GM18517 (cell line): ENCODE measurements around the gene FTL.

Experiments
- ATAC-seq: cut with Tn5 transposase; IDR thresholded peaks from one replicate; pipeline ENCODE4 v1.9.1; 2021; ENCODE audit warnings: mild to moderate bottlenecking, moderate library complexity; ENCODE audit not compliant: unreplicated experiment

Gene FTL

DNA sequence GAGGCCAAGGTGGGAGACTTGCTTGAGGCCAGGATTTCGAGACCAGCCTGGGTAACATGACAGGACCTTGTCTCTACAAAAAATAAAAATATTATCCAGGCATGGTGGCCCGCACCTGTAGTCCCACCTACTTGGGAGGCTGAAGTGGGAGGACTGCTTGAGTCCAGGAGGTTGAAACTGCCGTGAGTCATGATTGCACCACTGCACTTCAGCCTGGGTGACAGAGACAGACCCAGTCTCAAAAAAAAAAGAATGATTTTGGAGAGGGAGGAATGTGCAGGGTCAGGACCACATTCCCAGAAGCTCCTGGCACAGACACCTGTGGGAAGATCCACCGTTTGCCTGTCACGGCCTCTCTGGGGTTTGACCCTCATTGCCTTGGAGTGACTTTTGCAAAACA, 19.7 kb upstream of the FTL start:
- no peak for ATAC-seq

DNA sequence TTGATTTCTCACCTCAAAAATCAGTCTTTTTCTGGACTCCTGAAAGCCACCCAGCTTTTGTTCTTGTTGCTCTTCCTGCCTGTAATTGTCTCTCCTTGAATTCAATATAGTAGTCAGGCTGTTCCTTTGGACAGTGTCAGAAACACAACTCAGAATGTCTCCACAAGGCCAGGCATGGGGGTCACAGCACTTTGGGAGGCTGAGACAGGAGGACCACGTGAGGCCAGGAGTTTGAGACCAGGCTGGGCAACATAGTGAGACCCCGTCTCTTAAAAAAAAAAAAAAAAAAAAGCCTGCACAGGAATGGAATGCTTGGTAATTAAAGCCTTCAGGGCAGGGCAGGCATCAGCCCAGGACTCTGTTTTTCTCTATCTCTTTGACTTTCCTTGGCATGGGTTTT, 19.3 kb upstream of the FTL start:
- ATAC-seq, result no peak

DNA sequence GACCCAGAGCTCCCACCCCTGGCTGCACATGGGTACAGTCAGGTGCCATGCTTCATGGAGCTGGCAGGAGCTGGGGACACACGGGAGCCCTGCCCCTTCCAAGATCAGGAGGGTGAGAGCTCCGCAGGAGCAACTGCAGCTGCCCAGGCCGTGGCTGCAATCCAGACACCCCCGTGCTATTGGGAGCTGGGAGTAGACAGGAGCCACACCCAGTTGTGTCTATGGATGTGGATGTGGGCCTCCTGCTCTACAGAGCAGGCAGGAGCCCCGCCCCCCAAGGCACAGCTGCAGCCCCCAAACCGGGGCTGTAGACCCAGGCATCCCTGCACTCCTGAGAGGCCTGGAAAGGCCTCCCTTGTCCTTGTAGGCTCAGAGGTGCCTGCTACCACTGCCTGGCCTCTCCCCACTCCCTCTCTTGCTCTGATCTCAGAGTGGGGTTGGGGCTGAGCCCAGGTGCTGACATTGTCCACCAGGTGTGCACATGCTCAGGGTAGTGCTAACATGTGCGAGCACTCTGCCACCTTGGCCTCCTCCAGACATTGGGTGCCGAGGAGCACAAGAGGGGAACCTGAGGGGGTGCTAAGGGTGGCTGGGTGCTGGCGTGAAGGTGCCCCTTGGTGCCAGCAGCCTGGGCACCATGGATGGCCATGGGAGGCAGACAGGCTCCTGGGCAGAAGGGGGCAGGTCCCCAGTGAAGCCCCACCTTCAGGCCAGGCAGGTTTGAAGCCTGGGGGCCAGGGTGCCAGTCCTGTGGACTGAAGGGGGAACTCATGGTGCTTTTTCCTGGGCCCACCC, 18.4 kb upstream of the FTL start:
- ATAC-seq, result no peak

DNA sequence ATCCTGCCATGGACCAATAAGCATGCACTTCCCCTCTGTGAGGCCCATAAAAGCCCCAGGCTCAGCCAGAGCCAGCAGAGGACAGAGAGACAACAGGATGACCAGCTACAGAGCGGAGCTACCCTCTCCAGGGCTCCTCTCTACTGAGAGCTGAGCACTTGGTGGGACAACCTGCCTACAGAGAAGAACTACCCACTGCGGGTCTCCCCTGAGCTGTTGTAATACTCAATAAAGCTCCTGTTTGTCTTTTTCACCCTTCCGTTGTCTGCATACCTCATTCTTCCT, 17.9 kb upstream of the FTL start:
- ATAC-seq, result no peak

DNA sequence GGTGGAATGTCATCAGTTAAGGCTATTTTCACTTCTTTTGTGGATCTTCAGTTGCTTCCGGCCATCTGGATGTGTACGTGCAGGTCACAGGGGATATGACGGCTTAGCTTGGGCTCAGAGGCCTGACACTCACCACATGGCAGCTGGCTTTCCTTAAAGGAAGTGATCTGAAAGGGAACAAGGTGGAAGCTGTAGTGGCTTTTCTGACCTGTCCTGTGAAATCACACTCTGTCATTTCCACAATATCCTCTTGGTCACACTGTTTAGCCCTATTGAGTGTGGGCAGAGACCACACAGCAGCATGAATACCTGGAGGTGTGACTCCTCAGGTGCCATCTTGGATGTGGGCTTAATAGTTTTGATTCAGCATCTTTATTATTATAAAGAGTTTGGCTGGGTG, 14.9 kb upstream of the FTL start:
- ATAC-seq, result no peak

DNA sequence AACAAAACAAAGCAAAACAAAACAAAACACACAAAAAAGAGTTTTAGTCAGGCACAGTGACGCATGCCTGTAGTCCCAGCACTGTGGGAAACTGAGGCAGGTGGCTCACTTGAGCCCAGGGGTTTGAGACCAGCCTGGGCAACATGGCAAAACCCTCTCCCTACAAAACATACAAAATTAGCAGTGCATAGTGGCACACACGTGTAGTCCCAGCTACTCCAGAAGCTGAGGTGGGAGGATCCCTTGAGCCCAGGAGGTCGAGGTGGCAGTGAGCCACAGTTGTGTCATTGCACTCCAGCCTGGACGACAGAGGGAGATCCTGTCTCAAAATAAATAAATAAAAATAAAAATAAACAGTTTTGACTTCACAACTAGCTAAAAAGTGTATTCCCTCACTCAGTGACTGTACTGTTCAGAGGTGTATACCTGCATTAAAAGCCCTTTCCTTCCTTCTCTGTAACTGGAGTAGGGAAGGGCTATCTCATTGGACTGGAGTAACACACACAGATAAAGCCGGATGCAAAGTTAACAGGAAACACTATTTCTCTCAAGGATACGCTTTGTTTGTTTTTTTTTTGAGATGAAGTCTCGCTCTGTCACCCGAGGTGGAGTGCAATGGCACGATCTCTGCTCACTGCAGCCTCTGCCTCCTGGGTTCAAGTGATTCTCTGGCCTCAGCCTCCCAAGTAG, 14.1 kb upstream of the FTL start:
- no peak for ATAC-seq

DNA sequence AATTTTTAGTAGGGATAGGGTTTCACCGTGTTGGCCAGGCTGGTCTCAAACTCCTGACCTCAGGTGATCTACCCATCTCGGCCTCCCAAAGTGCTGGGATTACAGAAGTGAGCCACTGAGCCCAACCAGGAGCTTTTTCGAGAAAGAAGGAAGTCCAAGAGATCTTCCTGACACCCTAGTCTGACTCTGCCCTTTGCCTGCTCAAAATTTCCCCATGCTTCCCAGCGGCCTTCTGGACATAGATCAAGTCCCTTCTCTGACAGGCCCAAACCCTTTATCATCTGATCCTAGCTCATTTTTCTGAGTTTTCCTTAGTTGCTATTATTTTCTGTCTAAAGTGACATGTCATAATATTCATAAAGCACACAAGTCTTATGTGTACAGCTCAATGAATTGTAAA, 12.0 kb upstream of the FTL start:
- ATAC-seq, result no peak

DNA sequence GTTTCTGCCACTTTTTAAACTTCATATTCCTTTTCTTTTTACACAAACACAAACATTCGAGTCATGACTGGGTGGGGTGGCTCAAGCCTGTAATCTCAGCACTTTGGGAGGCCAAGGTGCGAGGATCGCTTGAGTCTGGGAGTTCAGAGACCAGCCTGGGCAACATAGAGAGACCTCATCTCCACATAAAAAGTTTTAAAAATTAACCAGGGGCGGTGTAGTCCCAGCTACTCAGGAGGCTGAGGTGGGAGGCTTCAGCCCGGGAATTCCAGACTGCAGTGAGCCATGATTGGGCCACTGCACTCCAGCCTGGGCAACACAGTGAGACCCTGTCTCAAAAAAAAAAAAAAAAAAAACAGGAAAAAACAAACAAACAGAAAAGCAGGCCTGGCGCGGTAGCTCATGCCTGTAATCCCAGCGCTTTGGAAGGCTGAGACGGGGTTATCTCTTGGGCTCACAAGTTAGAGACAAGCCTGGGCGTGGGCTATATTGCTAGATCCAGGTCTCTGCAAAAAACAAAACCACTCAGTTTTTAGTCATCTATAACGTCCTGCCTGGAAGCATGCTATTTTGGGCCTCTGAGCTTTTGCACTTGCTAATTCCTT, 11.0 kb upstream of the FTL start:
- ATAC-seq, result no peak

DNA sequence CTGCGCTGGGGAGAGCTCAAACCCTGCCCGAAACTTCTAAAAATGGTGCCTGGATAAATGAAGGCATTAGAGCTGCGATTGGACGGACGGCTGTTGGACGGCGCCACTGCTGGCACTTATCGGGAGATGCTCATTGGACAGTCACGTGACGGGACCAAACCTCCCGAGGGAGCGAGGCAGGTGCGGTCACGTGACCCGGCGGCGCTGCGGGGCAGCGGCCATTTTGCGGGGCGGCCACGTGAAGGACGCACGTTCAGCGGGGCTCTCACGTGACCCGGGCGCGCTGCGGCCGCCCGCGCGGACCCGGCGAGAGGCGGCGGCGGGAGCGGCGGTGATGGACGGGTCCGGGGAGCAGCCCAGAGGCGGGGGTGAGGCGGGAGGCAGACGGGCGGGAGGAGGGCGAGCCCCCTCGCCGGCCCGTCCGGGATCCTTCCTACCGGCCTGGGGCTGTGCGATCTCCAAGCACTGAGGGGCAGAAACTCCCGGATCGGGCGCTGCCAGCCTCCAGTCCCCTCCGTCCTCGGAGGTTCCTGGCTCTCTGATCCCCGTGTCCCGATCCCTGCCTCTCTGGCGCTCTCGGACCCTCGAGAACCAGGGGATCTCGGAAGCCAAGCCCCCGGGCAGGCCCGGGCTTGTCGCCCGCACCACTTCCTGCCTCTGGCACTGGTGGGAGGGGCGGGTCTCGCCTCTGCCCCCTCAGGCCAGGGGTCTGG, 10.4 kb upstream of the FTL start, which contains the start of gene BAX:
Gene BAX, plus strand, starts transcription at position 281 of the 713 bp plus-strand sequence. Its CDS starts 54 bp downstream, at position 335.
- peak; percentile 79 for ATAC-seq

DNA sequence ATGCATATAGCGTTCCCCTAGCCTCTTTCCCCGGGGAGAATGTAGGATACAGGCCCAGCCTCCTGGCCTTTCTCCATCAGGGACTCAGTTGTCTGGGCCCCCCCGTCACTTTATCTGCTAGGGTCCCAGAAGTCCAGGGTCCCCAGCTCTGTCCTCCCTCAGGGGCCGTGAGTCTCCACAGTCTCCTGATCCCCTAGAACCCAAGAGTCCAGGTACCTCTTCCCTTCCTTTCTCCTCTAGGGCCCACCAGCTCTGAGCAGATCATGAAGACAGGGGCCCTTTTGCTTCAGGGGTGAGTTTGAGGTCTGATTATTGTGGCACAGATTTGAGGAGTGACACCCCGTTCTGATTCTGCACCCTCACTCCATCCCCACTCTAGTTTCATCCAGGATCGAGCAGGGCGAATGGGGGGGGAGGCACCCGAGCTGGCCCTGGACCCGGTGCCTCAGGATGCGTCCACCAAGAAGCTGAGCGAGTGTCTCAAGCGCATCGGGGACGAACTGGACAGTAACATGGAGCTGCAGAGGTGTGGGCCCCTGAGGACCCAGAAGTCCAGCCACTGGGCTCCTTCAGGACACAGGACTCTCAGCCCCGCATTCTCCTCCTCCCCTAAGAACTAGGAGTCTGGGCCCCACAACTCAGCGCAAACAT, 9.7 kb upstream of the FTL start:
- ATAC-seq, result no peak

DNA sequence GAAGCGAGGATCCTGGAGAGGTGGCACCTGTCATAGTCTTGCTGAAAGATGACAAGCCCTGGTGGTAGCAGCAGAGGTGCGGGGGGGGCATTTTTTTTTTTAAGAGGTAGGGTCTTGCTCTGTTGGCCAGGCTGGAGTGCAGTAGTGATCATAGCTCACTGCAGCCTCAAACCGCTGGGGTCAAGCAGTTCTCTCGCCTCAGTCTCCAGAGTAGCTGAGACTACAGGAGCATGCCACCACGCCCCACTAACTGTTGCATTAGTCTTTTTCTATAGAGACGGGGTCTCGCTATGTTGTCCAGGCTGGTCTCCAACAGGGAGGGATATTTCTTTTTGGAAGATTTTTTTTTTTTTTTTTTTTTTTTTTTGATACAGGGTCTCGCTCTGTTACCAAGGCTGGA, 7.1 kb upstream of the FTL start:
- no peak for ATAC-seq

DNA sequence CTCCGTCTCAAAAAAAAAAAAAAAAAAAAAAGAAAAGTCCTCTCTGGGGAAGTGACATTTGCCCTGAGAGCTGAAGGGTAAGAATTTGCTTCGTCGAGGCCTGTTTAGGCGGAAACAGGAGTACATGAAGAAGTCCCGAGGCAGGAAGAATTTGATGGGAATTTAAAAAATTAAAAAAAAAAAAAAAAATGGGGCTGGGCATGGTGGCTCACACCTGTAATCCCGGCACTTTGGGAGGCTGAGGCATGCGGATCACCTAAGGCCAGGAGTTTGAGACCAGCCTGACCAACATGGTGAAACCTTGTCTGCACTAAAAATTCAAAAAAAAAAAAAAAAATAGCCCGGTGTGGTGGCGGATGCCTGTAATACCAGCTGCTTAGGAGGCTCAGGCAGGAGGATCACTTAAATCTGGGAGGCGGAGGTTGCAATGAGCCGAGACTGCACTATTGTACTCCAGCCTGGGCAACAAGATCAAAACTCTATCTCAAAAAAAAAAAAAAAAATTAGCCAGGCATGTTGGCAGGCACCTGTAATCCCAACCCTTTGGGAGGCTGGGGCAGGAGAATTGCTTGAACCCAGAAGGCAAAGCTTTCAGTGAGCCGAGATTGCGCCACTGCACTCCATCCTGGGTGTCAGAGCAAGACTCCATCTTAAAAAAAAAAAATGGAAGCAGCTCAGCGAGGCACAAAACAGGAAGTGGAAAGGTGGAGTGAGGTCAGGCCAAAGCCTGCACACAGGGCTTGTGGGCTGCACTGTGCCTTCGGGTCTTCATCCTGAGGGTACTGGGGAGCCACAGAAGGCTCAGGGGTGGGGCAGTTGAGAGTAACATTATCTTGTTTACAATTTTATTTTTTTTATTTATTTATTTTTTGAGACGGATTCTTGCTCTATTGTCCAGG, 5.5 kb upstream of the FTL start:
- ATAC-seq, result no peak

DNA sequence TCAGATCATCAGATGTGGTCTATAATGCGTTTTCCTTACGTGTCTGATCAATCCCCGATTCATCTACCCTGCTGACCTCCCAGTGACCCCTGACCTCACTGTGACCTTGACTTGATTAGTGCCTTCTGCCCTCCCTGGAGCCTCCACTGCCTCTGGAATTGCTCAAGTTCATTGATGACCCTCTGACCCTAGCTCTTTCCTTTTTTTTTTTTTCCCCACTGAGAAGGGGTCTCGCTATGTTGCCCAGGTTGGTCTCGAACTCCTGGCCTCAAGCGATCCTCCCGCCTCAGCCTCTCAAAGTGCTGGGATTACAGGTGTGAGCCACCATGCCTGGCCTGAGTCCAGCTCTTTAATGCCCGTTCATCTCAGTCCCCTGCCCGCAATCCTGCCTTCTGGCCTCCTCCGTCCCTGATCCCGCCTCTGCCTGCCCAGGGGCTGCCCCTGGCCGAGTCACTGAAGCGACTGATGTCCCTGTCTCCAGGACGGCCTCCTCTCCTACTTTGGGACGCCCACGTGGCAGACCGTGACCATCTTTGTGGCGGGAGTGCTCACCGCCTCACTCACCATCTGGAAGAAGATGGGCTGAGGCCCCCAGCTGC, 4.0 kb upstream of the FTL start:
- no peak for ATAC-seq

DNA sequence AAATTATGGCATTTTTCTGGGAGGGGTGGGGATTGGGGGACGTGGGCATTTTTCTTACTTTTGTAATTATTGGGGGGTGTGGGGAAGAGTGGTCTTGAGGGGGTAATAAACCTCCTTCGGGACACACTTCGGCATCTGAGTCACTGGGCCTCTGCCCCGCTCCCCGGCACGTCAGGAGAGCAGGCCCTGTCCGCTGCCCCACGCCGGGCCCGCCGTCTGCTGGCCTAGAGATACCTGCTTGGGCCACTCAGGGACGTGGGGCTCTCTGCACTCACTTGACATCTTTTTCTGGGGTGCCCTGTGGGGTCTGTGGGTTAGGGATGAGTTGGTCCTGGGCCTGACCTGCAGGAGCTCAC, 3.5 kb upstream of the FTL start:
- no peak for ATAC-seq

DNA sequence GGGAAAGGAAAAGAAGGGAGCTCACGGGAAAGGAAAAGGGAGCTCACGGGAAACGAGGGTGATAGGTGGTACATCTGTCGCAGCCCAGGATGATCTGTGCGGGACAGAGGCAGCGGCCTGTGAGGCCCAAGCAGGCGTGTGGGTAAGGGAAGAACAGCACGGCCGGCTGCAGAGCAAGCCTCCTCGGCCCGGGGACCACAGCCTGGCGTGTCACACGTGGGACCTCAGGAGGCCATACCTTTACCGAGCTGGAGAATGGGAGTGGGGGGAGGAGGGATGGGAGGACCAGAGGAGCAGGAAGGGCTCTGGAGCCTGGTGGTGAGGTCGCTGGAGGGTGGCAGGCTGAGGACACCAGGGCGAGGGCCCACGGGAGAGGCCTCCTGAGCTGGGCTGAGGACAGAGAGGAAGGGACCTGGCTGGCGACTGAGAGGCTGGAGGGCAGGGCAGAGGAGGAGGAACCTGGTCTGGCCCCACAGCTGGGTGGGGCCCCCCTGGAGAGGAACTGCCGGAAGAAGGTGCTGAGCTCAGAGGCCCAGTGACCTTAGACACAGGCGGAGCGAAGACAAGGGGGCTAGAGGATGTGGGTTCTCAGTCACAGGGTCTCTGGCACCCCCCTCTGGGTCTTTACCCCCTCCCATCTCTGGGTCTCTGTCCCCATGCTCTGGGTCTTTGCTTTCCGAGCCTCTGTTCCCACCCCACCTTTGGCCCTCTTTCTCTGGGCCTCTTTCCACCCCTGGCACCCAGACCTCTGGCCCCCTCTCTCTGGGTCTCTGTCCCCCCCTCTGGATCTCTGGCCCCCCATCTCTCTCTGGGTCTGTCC, 2.9 kb upstream of the FTL start:
- ATAC-seq, result no peak

DNA sequence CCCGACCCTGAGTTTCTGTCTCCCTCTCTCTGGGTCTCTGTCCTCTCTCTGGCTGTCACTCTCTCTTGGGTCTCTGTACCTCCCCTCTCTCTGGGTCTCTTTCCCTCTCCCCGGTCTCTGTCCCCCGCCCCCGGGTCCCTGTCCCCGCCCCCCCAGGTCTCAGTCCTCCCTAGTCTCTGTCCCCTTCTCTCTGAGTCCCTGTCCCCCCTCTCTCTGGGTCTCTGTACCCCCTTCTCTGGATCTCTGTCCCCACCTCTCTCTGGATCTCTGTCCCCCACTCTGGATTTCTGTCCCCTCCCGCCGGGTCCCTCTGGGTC, 2.3 kb upstream of the FTL start:
- ATAC-seq, result no peak

DNA sequence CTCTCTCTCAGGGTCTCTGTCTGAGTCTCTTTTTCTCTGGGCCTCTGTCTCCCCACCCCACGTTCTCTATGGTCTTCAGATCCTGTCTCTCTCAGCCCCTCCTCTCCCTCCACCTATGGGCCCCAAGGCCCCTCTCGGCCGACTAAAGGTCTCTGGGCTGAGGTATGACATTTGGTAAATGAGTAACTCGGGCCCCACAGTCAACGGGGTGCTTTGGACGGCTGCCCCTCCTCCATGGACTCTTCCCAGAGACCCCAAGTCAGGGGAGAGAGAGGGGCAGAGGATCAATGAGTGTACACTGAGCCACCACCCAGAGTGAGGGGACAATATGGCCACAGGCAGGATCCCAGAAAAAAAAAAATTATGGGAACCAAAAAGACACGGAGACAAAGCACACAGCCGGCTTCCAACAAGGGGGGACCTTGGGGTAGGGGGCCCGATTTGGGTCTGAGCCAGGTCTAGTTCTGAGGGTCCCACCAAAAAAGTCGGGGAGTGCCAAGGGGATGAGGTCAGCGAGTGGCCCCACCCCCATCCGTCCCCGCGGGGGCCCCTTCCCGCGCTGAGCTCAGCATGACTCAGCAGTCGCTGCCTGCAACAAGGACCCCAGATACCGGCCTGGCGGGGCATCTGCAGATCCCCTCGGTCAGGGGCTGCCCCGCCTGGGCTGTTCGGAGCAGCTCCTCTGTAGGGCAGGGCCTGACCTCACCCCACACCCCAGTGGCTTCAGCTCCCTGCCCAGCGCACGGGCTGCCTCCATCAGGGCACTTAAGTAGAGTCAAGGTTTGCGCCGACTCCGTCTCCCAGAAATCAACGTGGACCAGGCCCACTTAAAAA, 1.5 kb upstream of the FTL start:
- no peak for ATAC-seq
